NCI-H128 (cell line): Measurements from ENCODE around the gene DLG2.

Experiments used
- DNase-seq: peaks from one replicate; lab custom pipeline; 2025; ENCODE audit not compliant: unreplicated experiment; lab: John Stamatoyannopoulos, UW

Gene DLG2

DNA sequence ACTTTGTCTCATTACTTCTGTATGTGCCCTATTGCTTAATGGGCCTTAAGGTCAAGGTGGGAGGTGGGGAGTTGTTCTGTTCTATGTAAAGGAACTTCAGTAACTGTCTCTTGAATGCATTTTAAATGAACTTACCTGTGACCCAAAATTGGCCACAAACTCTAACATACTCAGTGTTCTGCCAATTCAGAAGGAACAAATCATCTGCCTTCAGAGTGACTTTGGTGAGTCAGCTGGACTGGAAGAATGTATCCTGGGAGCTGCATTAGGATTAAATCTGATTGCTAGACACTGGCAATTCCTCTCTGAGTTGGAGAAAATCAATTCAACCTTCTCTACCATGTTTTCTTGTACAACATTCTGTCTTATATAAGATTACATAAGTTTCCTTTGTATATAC lies 1104.8 kb downstream of the DLG2 start:
- no peak for DNase-seq

DNA sequence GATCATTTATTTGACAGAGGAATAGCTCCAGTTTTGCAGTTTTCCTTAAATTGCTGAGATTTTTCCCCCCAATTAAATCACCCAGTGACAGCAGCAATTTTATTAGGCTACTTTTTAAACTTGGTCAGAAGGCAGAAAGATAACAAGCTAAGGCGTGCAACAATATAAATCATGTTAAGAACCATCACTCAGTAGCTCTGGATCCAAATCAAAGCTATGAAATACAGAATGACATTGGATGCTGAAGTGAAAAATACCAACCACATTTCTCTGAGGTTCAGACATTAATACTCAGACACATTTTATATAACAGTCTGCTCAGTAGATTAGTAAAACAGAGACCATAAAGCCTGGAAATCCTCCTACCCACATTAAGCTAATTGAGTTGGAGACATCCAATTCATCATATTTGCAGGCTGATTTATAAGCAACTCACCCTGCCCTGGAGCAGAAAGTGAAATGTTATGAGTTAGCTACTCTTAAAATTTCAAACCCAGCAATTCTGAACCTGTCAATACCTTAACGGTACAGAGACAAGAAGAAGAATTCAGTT lies 1108.4 kb downstream of the DLG2 start:
- no peak for DNase-seq

DNA sequence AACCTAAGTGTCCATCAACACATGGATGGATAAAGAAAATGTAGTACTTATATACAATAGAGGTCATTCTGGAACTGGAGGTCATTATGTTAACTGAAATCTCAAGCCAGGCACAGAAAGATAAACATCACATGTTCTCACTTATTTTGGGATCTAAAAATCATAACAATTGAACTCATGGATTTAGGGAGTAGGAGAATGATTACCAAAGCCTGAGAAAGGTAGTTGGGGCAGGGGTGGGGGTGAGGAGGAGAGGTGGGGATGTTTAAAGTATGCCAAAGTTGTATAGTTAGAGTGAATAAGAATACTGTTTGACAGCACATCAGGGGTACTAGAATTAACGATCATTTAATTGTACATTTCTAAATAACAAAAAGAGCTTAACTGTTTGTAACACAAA lies 1112.7 kb downstream of the DLG2 start:
- no peak for DNase-seq

DNA sequence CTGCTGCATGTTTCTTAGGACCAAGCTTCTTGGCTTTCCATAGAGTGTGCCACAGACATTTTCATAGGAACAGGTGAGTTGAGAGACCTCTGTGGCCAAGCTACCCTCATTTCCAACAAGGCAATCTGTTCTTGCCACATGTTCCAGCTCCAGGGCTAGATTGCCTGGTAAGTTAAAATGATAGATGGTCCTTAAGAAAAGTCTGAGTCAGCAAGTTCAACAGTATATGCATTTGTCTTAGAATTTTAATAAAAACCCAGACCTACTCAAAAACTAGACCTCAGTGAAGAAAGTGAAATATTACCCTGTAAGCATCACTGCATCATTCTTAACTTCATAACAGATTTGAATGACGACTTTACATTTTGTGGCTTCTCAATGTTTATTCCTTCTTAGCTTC lies 1123.6 kb downstream of the DLG2 start:
- no peak for DNase-seq

DNA sequence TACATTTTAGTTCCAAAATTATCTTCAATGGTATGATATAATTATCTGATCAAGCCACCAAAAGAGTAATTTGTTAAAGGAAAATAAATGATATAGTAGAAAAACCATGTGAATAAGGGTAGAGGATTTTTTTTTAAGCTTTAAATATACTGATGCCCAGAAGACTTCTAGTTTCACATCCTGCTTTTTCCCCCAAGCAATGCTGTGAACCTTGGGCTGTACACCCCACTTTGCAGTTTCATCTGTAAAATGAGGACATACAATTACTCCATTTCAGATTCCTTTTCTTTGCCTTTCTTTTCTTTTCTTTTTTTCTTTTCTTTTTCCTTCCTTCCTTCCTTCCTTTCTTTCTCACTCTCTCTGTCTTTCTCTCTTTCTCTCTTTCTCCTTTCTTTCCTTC lies 1125.4 kb downstream of the DLG2 start:
- no peak for DNase-seq

DNA sequence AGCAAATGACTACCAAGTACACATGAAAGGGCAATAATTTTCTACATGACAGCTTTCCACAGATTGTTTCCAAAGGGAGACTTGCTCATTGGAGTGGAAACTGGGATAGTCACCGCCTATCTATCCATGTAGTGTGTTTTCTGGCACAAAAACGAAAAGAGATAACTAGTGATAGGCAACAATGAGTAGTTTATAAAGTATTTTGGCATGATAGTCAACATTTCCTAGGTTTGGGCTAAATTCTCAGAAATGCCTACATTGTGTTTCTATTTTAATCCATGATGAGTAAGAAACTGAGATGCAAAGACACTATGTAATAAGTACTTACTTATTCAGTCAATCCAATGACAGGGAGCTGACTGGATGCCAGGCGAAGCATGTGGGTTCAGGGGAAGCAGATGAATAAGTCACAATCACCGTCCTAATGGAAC lies 1129.1 kb downstream of the DLG2 start:
- no peak for DNase-seq

DNA sequence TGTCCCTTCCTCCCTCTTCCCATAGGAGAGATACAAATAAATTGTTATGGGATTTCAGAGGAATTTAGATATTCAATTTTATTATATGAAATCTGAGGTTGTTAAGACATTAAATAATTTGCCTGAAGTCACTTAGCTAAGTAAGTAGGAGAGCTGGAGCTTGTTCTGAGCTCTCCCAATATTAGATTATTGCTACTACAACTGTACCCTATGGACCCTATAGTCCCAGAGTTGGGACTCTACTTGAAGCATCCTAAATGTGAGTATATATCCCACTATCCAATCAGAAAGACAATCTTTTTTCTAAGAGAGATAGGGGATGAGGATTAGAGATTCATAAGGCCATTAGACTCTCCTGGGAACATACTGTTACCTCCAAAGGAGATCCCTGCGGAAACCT lies 1130.0 kb downstream of the DLG2 start:
- DNase-seq, result no peak

DNA sequence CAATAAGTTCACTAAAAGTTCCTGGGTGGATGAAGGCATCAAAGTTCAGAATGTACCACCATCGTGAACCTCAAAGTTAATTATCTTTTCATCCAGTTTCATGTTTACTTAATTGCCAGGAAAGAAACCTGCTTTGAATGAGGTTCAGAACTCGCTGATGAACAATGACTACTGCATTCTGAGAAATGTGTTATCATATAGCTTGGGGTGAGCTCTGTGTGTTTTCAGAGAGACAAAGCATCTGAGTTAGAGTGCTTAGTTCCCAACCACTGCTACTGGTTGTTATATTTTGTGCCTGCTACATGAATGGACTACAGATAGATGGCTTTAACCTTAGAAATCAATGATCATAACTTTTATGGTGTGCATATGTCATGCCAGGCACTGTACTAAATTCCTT lies 1131.0 kb downstream of the DLG2 start:
- DNase-seq, result no peak

DNA sequence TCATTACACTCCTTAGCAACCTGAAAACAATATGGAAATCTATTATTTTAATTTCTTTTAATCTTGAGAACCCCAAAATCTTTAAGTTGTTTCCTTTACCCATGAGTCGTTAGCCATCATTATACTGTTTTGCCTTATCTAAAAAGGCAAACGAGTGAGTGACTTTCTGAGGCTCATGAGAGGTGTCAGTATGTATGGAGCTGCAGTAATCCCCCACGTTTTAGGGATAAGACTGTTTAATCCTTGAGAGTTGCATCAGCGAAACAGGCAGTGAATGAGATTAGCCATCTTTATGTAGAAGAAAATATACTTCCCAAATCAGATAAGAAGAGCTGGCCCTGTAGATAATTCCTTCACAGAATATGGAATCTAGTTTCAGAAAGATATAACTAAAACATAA lies 1147.0 kb downstream of the DLG2 start:
- no peak for DNase-seq

DNA sequence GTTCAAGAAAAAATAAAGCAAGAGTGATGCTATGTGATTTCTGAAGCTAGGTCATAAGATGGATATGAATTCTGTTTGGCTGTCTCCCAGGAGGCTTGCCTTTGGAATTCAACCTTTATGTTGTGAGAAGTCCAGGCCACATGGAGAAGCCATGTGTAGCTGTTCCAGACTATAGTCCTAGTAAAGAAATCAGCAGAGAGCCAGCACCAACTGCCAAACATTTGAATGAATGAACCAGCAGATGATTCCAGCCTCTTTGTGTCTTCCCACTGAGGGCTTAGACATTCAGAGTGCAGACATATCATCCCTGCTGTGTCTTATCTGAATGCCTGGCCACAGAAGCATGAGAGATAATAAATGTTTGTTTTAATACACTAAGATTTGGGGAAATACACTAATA lies 1150.6 kb downstream of the DLG2 start:
- DNase-seq, result no peak

DNA sequence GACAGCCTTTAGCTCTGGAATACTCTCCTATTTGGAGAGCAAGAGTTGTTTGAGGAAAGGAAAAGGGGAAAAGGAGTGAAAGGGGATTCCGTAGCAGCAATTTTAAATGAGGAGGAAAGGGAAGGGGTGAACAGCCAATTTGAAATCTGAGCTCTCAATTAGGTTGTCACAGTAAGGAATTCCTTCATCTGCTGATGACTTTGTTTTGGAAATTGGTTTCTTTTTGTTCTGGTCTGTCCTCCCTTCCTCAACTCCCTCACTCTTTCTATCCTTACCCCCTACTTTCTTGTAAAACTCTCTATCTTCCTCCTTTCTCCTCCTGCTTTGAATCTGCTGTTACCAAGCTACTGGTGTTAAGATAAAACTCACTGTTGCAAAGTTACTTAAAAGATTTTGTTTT lies 1155.6 kb downstream of the DLG2 start:
- no peak for DNase-seq

DNA sequence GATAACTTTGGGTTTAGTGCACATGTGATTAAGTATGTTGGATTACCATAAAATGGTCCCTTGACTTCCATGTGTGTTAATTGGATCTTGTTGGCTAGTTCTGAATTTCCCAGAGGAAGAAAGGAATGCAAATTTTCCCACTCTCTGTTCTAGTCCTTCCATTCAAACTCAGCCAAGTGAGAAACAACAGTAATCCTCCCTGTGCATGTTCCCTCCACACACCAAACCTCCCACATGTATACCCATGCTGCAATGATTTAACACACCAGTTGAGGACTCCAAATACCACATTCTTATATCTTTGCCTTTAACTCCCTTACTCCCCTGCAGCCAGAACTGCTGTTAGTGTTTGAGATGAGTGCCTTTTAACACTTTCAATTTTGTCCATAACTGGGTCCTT lies 1158.9 kb downstream of the DLG2 start:
- DNase-seq, result no peak

DNA sequence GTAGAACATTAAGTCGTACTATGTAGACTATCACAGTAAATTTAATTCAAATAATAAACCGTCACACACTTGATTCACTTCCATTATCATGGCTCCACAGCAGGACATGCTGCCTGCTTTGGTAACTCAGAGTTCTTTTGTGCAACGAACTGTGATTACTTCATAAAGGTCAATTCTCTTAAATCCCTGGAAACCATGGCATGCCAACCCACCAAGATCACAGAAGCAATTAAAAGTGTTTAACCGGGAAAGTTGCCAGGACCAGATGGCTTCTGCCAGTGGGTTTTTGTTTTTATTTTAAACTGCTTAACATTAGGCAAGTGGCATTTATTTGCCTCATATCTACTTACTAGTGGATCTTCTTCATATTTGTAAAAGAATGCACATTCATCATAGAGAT lies 1162.1 kb downstream of the DLG2 start:
- no peak for DNase-seq

DNA sequence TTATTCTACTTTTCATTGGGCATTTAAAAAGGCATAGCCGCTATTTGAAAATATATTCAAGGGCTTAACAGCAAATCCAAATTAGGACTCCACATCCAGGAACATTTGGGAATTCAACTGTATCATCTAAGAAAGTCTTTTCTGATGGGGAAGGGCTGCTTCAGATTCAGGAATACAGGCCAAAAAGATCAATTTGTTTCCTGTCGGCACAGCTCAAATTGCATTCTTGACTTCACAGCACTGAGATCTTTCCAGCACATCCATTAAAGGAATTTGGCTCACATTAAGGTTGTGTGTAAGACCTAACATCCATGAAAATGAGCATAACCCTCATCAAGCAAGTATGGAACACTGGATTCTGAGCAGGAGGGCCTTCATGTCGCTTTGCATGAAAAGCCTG lies 1171.5 kb downstream of the DLG2 start:
- DNase-seq, result no peak

DNA sequence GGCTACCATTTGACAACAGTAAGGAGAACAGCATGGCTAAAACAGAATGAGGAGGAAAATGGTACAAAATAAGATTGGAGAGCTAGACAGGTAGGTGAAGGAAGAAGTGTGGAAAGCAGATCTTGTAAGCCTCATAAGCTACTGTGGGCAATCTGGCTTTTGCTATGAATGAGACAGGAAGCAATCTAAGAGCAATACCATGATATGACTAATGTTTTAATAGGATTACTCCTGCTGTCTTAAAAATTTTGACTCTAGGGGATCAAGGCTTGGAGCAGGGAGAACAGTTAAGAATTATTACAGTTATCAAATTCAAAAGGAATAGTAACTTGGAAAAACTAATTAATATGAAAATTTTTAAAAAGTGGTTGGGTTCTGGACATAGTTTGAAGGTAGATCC lies 1174.9 kb downstream of the DLG2 start:
- no peak for DNase-seq

DNA sequence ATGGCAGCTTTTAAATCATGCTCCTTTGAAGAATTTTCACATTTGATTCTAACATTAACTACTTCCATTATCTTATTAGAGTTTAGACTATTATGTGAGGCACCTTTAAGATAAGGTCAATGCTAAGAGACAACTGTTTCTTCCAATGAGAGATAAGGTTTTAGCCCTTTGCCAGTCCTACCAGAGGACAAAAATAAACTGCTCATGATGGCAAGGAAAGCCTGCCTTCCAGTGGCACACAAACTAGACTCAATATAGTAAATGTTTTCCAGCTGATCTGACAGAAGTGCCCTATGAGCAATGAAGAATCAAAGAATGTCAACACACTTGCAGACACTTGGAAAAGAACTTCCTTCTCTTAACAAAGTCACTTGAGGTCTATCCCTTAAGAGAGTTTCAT lies 1188.6 kb downstream of the DLG2 start:
- DNase-seq, result no peak

DNA sequence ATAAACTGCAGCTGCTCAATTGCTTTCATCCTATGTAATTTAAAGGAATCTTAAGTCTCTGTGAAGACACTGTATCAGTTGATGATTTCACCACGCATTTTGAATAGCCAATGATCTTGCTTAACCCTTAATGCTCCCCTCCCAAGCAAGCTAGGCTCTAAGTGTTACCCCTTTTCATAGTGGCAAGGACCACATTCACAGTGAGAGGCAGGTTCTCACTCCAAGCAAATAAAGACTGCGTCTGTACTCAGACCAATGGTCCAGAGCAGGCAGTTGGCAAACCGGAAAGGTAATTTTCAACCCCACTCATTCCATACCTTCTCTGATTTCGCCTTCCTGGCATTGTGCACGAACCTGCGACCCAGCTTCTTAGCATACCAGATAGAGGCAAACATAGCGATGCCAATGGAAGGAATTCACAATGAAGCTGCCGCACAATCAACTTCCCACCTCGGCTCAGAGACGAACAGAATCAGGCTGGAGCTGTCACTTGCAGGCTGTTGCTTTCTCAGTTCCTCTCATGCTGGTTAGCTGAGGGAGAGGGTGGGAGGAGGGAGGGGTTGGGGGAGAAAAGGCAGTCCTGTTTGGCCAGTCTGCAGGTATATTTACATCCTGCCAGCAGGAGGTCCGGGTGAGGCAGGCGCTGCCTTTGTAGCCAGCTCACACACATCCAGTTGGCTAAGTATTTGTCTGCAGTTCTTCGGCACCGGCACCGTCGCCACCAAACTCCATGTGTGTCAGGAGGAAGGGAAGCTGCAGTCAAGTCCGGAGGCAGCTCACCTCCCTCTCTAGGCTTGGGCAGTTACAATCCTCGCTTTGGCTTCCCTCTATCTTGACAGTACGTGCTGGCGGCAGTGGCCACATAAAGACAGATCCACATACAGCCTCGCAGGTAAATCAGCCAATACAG lies 1189.8 kb downstream of the DLG2 start:
- no peak for DNase-seq

DNA sequence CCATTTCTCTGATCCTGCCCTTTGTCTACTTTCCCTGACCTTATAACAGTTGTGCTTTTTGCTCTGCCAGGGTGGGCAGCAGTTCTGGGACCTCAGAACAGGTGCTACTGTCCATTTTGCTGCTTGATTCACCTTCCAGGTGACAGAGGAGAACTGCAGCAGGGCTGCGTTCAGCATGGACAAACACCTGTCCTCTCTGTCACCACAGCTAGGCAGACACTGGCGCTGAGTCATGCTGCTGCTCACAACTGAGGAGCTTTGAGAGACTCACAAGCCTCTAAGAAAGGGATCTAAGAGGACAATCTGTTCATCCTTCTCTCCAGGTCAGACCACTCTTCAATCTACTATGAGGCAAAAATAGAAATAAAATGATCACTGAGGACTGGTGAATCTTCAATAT lies 1196.5 kb downstream of the DLG2 start:
- no peak for DNase-seq

DNA sequence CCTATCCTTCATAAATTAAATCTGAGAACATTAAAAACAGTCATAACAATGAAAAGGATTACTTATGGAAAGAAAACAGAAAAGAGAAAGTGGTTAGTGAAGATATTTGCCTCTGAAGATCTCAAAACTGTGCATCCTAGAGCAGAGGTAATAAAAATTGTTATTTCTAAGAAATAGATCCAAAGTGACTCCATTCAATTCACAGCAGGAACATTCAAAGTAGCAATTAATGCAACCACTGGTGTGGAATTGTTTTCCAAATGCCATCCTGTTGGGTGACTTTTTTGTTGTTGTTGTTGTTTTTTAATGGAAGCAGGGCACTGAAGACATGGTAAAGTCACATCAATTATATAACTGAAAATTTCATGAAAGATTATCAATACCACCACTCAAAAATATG lies 1201.5 kb downstream of the DLG2 start:
- no peak for DNase-seq

DNA sequence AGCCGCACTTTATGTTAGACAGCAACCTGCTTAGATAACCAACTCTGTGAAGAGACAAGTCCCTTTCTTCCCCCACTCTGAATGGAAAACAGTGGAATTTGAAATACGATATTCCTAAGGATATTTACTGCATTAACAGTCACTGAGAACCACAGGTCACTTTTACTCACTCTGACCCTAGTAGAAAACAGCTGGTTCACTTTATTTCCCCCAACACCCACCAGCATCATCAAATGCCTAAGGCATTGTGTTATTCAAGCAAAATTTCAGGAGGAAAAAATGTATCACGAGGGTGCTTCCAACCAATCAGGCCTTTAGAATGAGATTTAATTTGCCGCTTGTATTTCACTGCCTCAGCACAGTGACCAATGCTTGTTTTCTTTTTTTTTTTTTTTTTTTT lies 1206.9 kb downstream of the DLG2 start:
- DNase-seq, result no peak

DNA sequence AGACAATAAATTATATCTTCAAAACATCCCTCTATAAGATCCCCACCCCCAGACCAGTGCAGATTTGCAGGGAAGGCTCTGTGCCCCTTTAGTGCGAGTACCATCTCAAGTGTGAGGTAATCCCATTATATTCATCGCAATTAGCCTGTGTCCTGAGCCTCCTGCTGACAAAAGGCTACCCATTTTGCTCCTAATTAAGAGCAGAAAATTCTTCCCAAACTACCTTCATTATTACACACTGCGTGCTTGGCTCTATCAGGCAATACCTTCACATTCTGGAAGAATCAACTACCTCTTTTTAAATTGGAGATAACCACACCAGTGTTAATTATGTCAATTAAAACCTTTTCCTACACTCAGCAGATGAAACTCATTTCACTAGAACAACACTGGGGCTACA lies 1207.5 kb downstream of the DLG2 start:
- no peak for DNase-seq

DNA sequence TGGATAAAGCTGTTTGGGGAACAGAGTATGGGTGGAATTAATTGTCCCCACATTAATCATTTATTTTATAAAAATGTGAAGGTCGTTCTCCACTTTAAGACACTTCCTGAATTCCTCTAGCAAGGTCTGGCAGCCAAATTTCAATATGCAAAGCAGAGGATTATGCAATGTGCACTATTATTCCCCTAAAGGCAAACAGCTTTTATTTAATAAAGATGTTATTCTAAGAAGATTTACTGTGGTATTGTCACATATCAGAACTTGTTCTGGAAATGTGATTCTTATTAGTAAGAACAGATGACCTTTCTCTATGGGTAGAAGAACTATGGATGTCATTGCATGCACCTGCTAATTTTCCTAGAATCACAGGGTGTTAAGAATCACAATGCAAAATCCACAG lies 1212.2 kb downstream of the DLG2 start:
- no peak for DNase-seq

DNA sequence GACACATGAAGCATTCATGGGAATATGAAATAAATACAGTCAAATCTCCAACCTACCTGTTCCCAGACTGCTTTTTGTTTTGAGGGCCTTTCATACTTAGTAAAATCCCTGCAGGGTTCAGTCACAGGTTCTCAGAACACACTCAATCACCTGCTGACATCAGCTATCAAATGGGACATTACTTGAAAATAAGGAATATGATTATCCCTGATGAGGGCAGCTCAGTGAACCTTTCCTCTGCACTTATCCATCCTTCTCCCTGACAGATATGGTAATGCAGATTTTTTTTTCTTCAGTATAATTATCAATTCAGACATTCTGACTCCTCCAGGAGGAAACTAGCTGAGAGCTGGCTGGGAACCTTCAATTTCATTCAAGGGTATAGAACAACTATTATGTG lies 1213.6 kb downstream of the DLG2 start:
- DNase-seq, result no peak
